NCI-H2081 (cell line): Measurements from ENCODE around the gene MAP1S.
A peak's percentile ranks its signal among the peaks of the same experiment; 100 is the strongest.
"Not testable (repeated sequence)": the region's sequence is repeated elsewhere in the genome, so short reads cannot be mapped to it uniquely, and the experiment has no call there.

ENCODE experiments used
- DNase-seq, 2 experiments: peaks; one replicate each; lab custom pipeline; 2025; lab: John Stamatoyannopoulos, UW

The MAP1S gene

DNA sequence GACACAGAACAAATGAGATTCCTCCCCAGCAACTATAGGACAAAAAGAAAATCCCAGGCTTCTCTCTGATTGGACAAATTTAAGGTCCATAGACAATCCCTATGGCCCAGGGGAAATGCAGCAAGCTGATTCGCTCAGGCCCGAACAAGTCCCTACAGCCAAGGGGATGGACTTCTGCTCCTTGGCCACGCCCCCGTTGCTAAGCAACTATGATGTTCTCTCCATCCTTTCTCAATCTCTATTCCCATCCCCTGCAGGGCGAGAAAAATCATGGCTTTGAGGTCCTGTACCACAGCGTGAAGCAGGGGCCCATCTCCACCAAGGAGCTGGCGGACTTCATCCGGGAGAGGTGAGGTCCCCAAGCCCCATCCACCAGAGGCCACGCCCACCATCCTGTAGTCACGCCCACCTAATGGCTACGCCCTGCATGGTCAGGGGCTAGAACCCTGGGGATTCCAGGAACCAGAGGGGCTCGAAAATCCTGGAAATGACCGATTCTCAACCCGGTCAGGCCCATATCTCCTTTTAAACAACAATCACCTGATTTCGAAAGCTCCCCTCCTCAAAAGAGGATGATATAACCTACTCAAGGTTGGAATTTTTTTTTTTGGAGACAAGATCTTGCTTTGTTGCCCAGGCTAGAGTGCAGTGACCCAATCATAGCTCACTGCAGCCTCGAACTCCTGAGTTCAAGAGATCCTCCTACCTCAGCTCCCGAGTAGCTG lies 43.4 kb downstream of the MAP1S start:
- DNase-seq = peak in 1 of 2 experiments; percentile 33

GRCh38 chr19:17764348-17764747 lies 45.1 kb downstream of the MAP1S start:
- DNase-seq = no peak

DNA sequence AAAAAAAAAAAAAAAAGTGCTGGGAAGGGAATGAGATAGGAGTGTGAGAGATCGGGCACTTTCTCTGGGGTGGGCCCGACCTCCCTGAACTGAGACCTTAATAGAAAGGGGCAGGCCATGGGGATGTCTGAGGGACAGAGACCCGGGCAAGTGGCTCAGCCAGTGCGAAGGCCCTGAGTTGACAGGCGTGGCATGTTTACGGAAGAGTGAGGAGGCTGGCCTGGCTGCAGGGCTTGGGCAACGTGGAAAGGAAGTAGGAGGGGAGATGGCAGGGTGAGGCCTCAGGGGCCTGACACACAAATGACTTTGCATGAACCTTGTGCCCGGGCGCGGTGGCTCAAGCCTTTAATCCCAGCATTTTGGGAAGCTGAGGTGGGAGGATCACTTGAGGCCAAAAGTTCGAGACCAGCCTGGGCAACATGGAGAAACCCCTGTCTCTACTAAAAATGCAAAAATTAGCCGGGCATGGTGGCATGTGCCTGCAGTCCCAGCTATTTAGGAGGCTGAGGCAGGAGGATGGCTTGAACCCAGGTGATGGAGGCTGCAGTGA lies 45.9 kb downstream of the MAP1S start:
- no peak for DNase-seq

DNA sequence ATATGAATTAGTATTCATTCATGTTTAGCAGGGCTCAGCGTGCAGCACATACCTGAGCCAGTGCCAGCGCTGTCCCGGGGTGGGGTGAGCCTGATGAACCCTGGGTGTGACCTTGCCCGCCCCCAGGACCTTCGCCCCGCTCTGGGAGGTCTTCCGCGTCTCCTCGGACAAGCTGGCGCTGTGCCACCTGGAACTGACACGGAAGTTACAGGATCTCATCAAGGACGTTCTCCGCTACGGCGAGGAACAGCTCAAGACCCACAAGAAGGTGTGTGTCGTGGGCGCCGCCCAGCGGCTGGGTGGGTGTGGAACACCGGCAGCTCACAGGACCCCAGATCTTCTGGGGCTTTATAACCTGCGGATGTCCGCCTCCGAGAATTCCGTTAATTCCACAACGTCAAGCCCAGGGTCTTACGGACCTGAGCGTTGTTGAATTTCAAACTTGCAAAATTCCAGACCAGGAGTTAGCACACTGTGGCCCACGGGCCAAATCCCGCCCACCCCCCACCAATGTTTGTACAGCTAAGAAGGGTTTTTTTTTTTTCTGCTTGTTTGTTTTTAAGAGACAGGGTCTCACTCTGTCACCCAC lies 47.4 kb downstream of the MAP1S start:
- DNase-seq = peak; percentile 65 to 77

- no peak for DNase-seq
Observed at GRCh38 chr19:17767559-17767958, 48.3 kb downstream of the MAP1S start.

GRCh38 chr19:17770613-17771012 lies 51.3 kb downstream of the MAP1S start:
- no peak for DNase-seq

GRCh38 chr19:17772172-17772571 lies 52.9 kb downstream of the MAP1S start:
- no peak for DNase-seq

DNA sequence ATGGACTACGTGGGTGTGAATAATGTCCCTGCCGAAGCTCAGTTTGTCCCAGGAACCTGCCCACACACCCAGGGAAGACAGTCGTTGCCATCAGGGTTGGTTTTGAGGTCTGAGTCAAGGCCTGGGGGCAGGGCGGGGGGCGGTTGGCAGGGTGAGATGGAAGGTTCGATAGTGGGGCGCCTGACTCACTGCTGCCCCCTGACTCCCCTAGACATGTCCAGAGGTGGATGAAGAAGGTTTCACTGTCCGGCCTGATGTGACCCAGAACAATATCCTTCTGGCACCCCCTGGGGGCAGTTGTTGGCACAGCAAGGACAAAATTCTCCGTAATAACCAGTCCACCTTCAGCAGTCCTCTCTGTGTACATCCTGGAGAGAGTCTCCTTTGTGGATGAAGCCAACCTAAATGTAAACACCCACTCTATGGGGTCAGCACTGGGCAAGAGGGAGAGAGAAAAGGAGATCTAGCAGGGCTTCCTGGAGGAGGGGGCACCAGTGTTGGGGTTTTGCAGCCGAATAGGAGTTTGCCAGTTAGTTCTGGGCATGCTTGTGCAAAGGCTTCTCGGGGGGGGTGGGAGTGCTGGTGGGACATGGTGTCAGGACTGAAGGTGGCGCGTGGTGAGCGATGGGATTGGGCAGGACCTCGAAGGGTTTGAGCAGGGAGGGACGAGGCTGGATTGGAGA lies 56.1 kb downstream of the MAP1S start:
- no peak for DNase-seq

DNA sequence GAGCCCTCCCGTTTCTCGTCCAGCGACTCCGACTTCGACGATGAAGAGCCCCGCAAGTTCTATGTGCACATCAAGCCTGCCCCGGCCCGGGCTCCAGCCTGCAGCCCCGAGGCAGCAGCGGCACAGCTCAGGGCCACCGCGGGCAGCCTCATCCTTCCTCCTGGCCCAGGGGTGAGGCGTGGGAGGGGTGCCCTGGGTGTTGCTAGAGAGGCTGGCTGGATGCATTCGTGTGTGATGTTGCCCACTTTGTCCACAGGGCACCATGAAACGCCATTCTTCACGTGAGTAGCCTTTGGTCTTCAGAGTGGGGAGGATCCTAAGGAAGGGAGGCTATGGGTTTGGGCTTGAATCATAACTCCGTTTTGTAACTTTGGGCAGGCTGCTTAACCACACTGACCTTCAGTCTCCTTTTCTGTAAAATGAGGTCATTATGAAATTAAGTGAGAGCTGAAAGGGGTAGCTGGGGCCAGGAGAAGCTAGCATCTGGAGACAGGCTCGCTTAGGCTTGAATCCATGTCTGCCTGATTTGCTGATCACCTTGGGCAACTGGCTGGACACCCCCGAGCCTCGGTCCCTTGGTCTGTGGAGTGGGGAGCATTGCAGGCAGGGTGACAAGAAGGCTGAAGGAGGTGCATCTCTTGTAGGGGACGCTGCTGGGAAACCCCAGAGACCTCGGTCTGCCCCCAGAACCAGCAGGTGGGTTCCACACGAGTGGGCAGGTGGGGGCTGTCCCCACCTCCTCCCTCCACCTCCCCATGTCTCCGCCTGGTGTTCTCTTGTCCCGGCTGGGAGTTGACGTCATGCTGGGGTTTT lies 56.9 kb downstream of the MAP1S start:
- no peak for DNase-seq

- not testable (repeated sequence) for DNase-seq
Observed at GRCh38 chr19:17777840-17778239, 58.6 kb downstream of the MAP1S start.

DNA sequence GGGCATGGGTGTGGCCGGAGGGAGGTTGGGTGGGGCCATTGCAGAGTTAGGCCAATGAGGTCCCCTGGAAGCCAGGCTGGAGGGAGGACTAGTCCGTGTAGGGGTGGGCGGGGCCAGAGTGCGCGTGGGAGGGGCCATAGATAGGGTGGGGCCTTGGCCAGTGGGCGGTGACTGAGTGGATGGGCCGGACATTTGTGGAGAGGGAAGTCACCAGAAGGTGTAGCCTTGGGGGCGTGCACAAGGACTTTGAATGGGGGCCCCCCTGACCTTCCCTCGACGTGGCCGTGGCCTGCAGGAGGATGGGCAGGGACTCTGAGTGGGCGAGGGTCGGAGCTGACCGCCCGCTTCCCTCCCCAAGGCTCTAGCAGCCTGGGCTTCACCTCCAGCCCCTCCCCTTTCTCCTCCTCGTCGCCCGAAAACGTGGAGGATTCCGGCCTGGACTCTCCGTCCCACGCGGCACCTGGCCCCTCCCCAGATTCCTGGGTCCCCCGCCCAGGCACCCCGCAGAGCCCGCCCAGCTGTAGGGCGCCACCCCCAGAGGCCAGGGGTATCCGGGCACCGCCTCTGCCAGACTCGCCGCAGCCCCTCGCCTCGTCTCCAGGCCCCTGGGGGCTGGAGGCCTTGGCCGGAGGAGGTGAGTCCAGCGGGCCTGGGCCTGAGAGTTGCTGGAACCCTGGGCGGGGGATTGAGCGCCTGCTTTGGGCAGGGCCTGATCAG lies 59.1 kb downstream of the MAP1S start:
- DNase-seq = no peak

GRCh38 chr19:17778968-17779929 lies 60.0 kb downstream of the MAP1S start:
- no peak for DNase-seq

DNA sequence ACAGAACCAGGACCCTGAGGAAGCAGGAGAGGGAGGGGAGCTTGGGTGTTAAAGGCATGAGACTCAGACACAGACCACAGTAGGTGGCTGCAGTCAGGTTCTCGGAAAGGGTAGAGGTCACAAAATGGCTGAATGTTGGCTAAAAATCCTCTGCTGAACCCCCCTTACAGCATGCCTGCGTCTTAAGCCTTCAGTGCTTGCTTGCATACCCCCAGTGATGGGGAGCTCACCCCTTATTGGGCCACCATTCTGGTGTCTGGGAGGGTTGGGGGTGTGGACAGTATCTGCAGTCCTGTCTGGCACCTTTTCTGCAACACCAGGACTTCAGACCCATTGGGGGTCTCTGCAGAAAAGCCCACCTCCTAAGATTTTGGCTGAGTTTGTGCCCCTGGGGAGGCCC lies 61.5 kb downstream of the MAP1S start:
- no peak for DNase-seq

DNA sequence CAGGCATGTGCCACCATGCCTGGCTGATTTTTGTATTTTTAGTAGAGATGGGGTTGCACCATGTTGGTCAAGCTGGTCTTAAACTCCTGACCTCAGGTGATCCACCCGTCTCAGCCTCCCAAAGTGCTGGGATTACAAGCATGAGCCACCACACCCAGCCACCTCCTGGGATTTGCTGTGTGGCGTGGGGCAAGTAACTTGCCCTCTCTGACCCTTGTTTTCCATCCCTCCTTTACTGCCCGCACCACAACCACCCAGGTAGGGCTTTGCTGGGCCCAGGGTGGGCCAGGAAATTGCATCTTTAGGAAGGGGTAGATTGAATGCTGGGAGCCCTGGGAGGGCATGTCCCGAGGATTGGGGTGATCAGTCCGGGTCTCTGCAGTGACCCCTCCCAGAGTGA lies 64.4 kb downstream of the MAP1S start:
- DNase-seq = not testable (repeated sequence)
